Endothelial cell of umbilical vein (primary cell): ENCODE results near the gene ALG1L2.
"Not testable (repeated sequence)": the region's sequence is repeated elsewhere in the genome, so short reads cannot be mapped to it uniquely, and the experiment has no call there.

Source experiments
- EZH2 ChIP-seq: IDR thresholded peaks from 2 replicates; pipeline ENCODE4 v1.6.1; 2012; ENCODE audit warnings: borderline replicate concordance, low read depth, mild to moderate bottlenecking, moderate library complexity, low read length, inconsistent platforms; ENCODE audit not compliant: severe bottlenecking
- MYC ChIP-seq: IDR thresholded peaks from one replicate; pipeline ENCODE4 v1.6.1; 2011; ENCODE audit warnings: mild to moderate bottlenecking, low read depth, low read length
- POLR2A ChIP-seq: IDR thresholded peaks from 2 replicates; pipeline ENCODE4 v1.6.1; 2012; ENCODE audit warnings: low read depth, mild to moderate bottlenecking, control low read depth, low read length
- POLR2AphosphoS5 ChIP-seq: IDR thresholded peaks from 2 replicates; pipeline ENCODE4 v1.6.1; 2012; ENCODE audit warnings: low read depth, mild to moderate bottlenecking, control low read depth, low read length, moderate library complexity; ENCODE audit not compliant: insufficient read depth
- TF ChIP-seq, protein P1 (sequence below): IDR thresholded peaks from 2 replicates; pipeline ENCODE4 v1.6.1; 2011; ENCODE audit not compliant: insufficient read depth, insufficient read length
- TF ChIP-seq, protein P2 (sequence below), 2 donors: IDR thresholded peaks; 1 replicate in 1 of 2; 2 replicates in 1 of 2; pipeline ENCODE4 v1.5.1; 2011; ENCODE audit warnings: low read length in 2 of 2, mild to moderate bottlenecking in 2 of 2, moderate library complexity in 2 of 2, control low read depth in 1 of 2, inconsistent platforms in 1 of 2, low read depth in 1 of 2; ENCODE audit not compliant: insufficient read depth in 1 of 2; ENCODE audit errors: extremely low read depth in 1 of 2

DNA sequence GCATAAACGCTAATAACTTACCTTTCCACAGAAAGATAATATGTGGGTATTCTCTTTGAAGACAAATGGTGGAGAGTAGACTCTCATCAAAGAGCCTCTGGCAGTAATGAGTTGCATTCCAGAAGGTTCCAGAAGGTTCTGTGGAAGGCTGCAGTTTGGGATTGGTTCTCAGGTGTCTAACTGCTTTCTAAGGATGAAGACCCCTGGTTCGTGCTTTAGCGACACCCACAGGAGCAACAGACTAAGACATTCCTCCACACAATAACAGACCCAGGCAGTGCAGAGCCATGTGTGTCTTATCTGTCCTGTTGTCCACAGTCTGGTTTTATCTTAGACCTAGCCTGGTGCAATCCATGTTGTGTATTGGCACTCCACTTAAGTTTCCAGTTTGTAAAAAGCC, 9.1 kb downstream of the ALG1L2 start:
- TF ChIP-seq, protein P1, sequence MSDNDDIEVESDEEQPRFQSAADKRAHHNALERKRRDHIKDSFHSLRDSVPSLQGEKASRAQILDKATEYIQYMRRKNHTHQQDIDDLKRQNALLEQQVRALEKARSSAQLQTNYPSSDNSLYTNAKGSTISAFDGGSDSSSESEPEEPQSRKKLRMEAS = not testable (repeated sequence)
- TF ChIP-seq, protein P2, sequence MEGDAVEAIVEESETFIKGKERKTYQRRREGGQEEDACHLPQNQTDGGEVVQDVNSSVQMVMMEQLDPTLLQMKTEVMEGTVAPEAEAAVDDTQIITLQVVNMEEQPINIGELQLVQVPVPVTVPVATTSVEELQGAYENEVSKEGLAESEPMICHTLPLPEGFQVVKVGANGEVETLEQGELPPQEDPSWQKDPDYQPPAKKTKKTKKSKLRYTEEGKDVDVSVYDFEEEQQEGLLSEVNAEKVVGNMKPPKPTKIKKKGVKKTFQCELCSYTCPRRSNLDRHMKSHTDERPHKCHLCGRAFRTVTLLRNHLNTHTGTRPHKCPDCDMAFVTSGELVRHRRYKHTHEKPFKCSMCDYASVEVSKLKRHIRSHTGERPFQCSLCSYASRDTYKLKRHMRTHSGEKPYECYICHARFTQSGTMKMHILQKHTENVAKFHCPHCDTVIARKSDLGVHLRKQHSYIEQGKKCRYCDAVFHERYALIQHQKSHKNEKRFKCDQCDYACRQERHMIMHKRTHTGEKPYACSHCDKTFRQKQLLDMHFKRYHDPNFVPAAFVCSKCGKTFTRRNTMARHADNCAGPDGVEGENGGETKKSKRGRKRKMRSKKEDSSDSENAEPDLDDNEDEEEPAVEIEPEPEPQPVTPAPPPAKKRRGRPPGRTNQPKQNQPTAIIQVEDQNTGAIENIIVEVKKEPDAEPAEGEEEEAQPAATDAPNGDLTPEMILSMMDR (IDR thresholded peaks at IDR 0.05; ENCODE audit: extremely low read depth in 1 of 2, insufficient read depth in 1 of 2, low read depth in 1 of 2, low read length in 2 of 2) = not testable (repeated sequence)
- TF ChIP-seq POLR2A, POLR2AphosphoS5, MYC, EZH2: not testable (repeated sequence)
